GM12801 (cell line): ENCODE results near the gene E2F6.

ENCODE experiments used
- TF ChIP-seq, protein P1 (sequence below): IDR thresholded peaks from one replicate; pipeline ENCODE4 v1.5.1; 2011; ENCODE audit warnings: control low read depth; ENCODE audit not compliant: insufficient read length; ENCODE audit errors: extremely low read depth

Gene E2F6

DNA sequence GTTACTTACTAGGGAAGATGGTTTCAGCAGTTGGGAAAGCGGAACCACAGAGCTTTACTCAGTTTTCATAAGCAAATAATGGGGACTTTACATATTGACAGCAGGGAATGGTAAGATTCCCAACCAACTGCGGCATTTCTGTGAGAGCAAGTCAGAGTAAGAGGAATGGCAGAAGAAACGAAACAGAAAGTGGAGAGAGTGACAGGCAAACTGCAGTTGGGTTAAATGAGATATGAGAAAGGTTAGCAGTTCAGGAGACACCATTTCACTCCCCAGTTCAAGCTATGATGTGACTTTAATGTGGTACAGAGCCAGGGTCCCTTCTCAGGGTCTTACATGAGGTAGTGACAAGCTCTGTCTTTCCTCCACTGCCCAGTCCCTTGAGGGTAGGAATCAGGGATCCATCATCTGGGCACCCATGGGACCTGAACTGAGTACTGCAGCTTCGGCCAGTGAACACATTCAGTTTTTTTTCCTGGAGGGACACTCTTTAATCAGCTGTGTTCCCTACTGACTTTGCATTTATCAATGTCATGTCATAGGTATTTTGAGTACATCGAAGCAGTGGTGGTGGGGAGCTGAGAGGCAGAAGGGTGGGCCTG, 34.8 kb upstream of the E2F6 start:
- TF ChIP-seq, protein P1, sequence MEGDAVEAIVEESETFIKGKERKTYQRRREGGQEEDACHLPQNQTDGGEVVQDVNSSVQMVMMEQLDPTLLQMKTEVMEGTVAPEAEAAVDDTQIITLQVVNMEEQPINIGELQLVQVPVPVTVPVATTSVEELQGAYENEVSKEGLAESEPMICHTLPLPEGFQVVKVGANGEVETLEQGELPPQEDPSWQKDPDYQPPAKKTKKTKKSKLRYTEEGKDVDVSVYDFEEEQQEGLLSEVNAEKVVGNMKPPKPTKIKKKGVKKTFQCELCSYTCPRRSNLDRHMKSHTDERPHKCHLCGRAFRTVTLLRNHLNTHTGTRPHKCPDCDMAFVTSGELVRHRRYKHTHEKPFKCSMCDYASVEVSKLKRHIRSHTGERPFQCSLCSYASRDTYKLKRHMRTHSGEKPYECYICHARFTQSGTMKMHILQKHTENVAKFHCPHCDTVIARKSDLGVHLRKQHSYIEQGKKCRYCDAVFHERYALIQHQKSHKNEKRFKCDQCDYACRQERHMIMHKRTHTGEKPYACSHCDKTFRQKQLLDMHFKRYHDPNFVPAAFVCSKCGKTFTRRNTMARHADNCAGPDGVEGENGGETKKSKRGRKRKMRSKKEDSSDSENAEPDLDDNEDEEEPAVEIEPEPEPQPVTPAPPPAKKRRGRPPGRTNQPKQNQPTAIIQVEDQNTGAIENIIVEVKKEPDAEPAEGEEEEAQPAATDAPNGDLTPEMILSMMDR = no peak

DNA sequence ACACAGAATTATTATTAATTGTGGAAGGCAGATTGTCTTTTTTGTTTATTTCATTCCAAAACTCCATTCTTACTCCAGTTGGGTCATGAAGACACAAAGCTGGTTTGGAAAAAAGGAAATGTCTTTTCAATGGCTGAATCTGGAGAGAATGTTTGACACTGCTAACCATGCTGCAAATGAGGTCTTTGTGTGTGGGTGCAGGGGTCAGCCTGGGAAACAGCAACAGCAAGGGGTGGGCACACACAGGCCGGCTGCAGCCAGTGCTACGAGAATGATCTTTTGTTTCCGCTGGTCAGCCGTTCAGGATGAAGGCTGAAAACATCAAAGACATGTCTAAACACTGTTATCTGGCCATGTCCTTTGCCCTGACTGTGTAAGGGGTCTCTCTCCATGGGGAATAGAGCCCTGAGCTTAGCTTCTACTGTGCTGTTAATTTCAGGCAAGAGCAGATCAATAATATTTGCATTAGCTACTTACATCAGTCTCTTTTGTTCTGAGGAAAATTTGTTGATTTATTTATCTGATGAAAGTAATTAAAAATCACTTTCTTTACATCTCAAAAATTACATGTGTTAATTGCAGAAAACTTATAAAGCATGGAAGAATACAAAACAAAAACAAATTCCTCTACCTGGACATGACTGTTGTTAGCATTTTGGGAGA, 33.3 kb upstream of the E2F6 start:
- TF ChIP-seq, protein P1 = no peak

- TF ChIP-seq, protein P1 = no peak
These were observed 32.6 kb upstream of the E2F6 start for GRCh38 chr2:11498543-11499034.

DNA sequence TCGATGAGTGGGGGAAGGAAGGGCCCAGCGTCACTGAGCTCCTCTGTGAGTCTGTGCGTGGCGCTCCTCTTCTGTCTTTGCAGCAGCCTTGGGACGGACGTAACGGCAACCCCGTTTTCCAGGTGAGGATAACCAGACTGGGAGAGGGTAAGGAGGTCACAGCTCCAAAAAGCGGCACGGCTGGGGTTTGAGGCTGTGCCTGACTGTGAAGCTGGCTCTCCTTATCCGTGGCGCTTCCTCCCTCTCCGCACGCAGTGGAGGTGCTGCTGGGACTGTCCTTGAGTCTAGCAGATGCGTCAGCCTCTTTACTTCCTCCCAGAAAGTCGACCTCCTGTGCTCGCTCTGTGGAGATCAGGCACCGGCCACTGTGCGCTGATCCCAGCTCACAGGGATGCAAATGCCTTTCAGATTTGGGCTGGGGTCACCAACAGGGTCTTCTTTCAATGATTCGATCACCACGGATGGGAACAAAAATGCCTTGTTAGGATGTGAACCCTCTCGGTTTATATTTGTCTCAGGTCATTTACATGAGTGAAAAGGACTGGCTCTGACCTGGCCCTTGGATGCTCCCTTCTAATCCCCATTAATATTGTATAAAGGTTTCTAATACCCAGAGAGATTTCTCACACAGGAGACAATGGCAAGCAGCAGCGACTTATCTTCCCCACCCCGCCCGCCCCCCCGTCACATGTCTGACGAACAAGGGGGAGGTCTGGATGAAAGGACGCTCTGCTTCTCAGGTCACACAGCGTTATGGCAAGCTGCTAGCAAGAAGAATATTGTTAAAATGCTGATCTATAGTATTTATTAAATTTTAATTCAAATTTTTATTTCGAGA, 30.1 kb upstream of the E2F6 start:
- TF ChIP-seq, protein P1 = no peak

DNA sequence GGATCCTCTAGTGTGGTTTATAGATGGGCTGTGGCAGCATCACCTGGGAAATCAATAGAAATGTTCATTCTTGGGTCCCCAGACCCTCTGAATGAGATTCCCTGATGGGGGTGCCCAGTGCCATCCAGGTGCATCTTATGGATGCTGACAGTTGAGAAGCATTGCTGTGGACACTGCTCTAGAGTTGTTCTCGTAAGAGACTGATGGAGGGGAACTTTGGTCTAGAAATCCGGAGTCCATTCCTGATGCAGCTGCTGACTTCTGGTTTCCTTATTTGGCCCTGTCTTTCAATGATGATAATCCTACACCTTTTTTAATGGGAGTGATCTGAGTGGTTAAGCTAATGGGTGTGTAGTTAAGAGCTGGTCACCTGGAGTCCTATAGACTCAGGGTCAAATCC, 28.3 kb upstream of the E2F6 start:
- TF ChIP-seq, protein P1 = no peak

- TF ChIP-seq, protein P1 = no peak
These were observed 27.3 kb upstream of the E2F6 start for GRCh38 chr2:11493282-11493681.

DNA sequence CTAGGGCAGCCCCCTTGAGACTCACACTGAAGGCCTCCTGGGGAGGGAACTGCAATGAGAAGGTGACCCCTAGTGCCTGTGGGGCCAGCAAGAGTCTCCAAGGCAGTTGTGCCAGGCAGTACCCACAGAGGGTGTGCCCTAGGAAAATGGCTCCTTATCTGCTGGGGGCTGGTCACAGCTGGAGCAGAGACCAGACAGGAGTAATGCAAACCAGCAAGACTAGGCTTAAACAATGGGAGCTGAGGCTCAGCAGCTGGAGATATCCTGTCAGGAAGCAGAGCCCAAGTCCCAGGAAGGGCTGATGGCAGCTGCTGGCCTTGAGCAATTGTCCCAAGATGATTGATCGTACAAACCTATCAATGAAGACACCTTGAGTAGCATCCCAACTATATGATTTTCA, 26.8 kb upstream of the E2F6 start:
- TF ChIP-seq, protein P1 = no peak
